Hepatocyte (in vitro differentiated cells): ENCODE measurements around the gene GOLT1B. TPM values are rescaled to one million over a fixed set of nuclear protein-coding genes. Genes with fewer than 3 reads are reported as not detected.

ENCODE experiments used
- DNase-seq: peaks from one replicate; pipeline ENCODE4 v3.0.0-alpha.2; 2016; ENCODE audit warnings: low spot score
- H2AFZ ChIP-seq: fragments of 200-600 bp; sonication (generic); 2 replicates; pipeline ENCODE4 v1.6.0; 2016; ENCODE audit warnings: antibody characterized with exemption, mild to moderate bottlenecking
- H3K27ac ChIP-seq: fragments of 200-600 bp; sonication (generic); 2 replicates; pipeline ENCODE4 v1.5.1; 2016; ENCODE audit warnings: mild to moderate bottlenecking
- H3K27me3 ChIP-seq: fragments of 200-600 bp; sonication (generic); 2 replicates; pipeline ENCODE4 v1.6.1; 2016
- H3K36me3 ChIP-seq: fragments of 200-600 bp; sonication (generic); replicated peaks from 2 replicates; pipeline ENCODE4 v1.5.1; 2016; ENCODE audit warnings: low read depth; ENCODE audit not compliant: insufficient read depth
- H3K4me1 ChIP-seq: fragments of 200-600 bp; sonication (generic); 2 replicates; pipeline ENCODE4 v1.5.1; 2016; ENCODE audit warnings: mild to moderate bottlenecking, moderate library complexity; ENCODE audit not compliant: insufficient read depth
- H3K4me2 ChIP-seq: fragments of 200-600 bp; sonication (generic); 2 replicates; pipeline ENCODE4 v1.6.0; 2016
- H3K4me3 ChIP-seq: fragments of 200-600 bp; sonication (generic); 2 replicates; pipeline ENCODE4 v1.5.1; 2016; ENCODE audit warnings: mild to moderate bottlenecking
- H3K79me2 ChIP-seq: fragments of 200-600 bp; sonication (generic); 2 replicates; pipeline ENCODE4 v1.6.0; 2017; ENCODE audit warnings: mild to moderate bottlenecking
- H3K9me2 ChIP-seq: fragments of 200-600 bp; sonication (generic); replicated peaks from 2 replicates; pipeline ENCODE4 v1.6.0; 2017; ENCODE audit warnings: mild to moderate bottlenecking; ENCODE audit not compliant: insufficient read depth
- H3K9me3 ChIP-seq: fragments of 200-600 bp; sonication (generic); 2 replicates; pipeline ENCODE4 v1.5.1; 2016; ENCODE audit warnings: low read depth, mild to moderate bottlenecking
- H4K20me1 ChIP-seq: fragments of 200-600 bp; sonication (generic); 2 replicates; pipeline ENCODE4 v1.6.0; 2016; ENCODE audit warnings: mild to moderate bottlenecking; ENCODE audit not compliant: insufficient read depth, poor library complexity, severe bottlenecking
- CTCF ChIP-seq: fragments of 200-600 bp; sonication (generic); IDR thresholded peaks from 2 replicates; pipeline ENCODE4 v1.5.1; 2016; ENCODE audit warnings: antibody characterized with exemption, mild to moderate bottlenecking; ENCODE audit not compliant: poor library complexity
- EZH2 ChIP-seq: fragments of 200-600 bp; sonication (generic); IDR thresholded peaks from 2 replicates; pipeline ENCODE4 v1.6.1; 2016; ENCODE audit warnings: antibody characterized with exemption, mild to moderate bottlenecking, borderline replicate concordance
- EZH2phosphoT487 ChIP-seq: fragments of 200-600 bp; sonication (generic); IDR thresholded peaks from one replicate; pipeline ENCODE4 v1.6.1; 2018; ENCODE audit warnings: antibody characterized with exemption, mild to moderate bottlenecking, low read depth, moderate library complexity; ENCODE audit not compliant: unreplicated experiment, severe bottlenecking
- WGBS: methylation state at CpG from one replicate; pipeline ENCODE4 v1.1.6; 2016; ENCODE audit warnings: low lambda C conversion rate; ENCODE audit errors: missing lambda C conversion rate; 5-methylcytosine and 5-hydroxymethylcytosine counted together
- polyA plus RNA-seq: library from polyadenylated mRNA; unstranded; fragments of >200 nt; fragmentation: Nextera tagmentation; extraction: Ambion mirVana; gene quantifications from 2 replicates; pipeline ENCODE4 v1.2.1, GENCODE V29; 2016
- total RNA-seq: library from RNA; depleted of rRNA; stranded (reverse); fragments of >200 nt; gene quantifications from 2 replicates; pipeline ENCODE4 v1.2.3, GENCODE V29; 2014

The GOLT1B gene
- total and polyA plus RNA-seq, 2 experiments from 2014 or later: 41.2 to 60.8 TPM

GRCh38 chr12:21502164-21502496 is 541 bp downstream of the GOLT1B start:
- H3K36me3 ChIP-seq: no peaks in the 10 kb centered on the region
- peak overlapping the region; percentile 83 for H3K4me2 ChIP-seq
- peaks cover 15% of the 10 kb centered on the region for H3K4me1 ChIP-seq
- H3K9me2 ChIP-seq: no peaks in the 10 kb centered on the region
- H2AFZ ChIP-seq: peak overlapping the region; percentile 54
- no peak for TF ChIP-seq EZH2phosphoT487
- peak overlapping the region; percentile 61 for H3K4me3 ChIP-seq
- peak; percentile 45 for DNase-seq
- H3K9me3 ChIP-seq: no peaks in the 10 kb centered on the region
- H4K20me1 ChIP-seq: peaks cover 13% of the 10 kb centered on the region
- no peaks in the 10 kb centered on the region for H3K27me3 ChIP-seq
- H3K27ac ChIP-seq: peak overlapping the region; percentile 89
- peaks cover 70% of the 10 kb centered on the region for H3K79me2 ChIP-seq
- WGBS: 2% methylated on average over 14 of the region's 14 CpGs

GRCh38 chr12:21502872-21503271 is 1.3 kb downstream of the GOLT1B start:
- TF ChIP-seq EZH2phosphoT487: no peak
- no peak for TF ChIP-seq CTCF
- TF ChIP-seq EZH2: no peak
- peak overlapping the region; percentile 83 for H3K4me2 ChIP-seq

GRCh38 chr12:21505888-21506287 is 4.3 kb downstream of the GOLT1B start:
- no peak overlapping the region for H3K27ac ChIP-seq
- H3K27me3 ChIP-seq: no peaks in the 10 kb centered on the region
- no peaks in the 10 kb centered on the region for H3K9me3 ChIP-seq
- H3K36me3 ChIP-seq: no peaks in the 10 kb centered on the region
- H4K20me1 ChIP-seq: peaks cover 13% of the 10 kb centered on the region
- no peak overlapping the region for H3K4me3 ChIP-seq
- no peak overlapping the region for H3K4me2 ChIP-seq
- WGBS: 86% methylated on average over 2 of the region's 2 CpGs
- peaks cover 8% of the 10 kb centered on the region for H3K4me1 ChIP-seq
- peaks cover 66% of the 10 kb centered on the region for H3K79me2 ChIP-seq
- no peak for TF ChIP-seq CTCF
- TF ChIP-seq EZH2: no peak
- TF ChIP-seq EZH2phosphoT487: no peak
- no peak for DNase-seq
- no peaks in the 10 kb centered on the region for H3K9me2 ChIP-seq
- no peak overlapping the region for H2AFZ ChIP-seq

More at GRCh38 chr12:21502872-21503271, 1.3 kb downstream of the GOLT1B start:
- H3K27ac ChIP-seq: no peak overlapping the region
- peaks cover 15% of the 10 kb centered on the region for H3K4me1 ChIP-seq
- no peaks in the 10 kb centered on the region for H3K36me3 ChIP-seq
- H3K79me2 ChIP-seq: peaks cover 76% of the 10 kb centered on the region
- no peaks in the 10 kb centered on the region for H3K9me2 ChIP-seq
- 83% methylated on average over 1 of the region's 1 CpG for WGBS
- no peak overlapping the region for H2AFZ ChIP-seq
- no peaks in the 10 kb centered on the region for H3K9me3 ChIP-seq
- peak overlapping the region; percentile 61 for H3K4me3 ChIP-seq
- no peak for DNase-seq
- H4K20me1 ChIP-seq: peaks cover 13% of the 10 kb centered on the region
- H3K27me3 ChIP-seq: no peaks in the 10 kb centered on the region

- H3K4me1 ChIP-seq: peaks cover 3% of the 10 kb centered on the region
- WGBS: 90% methylated on average over 2 of the region's 2 CpGs
- H3K4me3 ChIP-seq: no peak overlapping the region
- H3K27me3 ChIP-seq: no peaks in the 10 kb centered on the region
- H3K4me2 ChIP-seq: no peak overlapping the region
- no peaks in the 10 kb centered on the region for H3K36me3 ChIP-seq
- no peaks in the 10 kb centered on the region for H3K9me2 ChIP-seq
- no peak overlapping the region for H3K27ac ChIP-seq
- no peaks in the 10 kb centered on the region for H3K9me3 ChIP-seq
- no peak for DNase-seq
- no peak overlapping the region for H2AFZ ChIP-seq
- H4K20me1 ChIP-seq: peaks cover 13% of the 10 kb centered on the region
- peaks cover 57% of the 10 kb centered on the region for H3K79me2 ChIP-seq
- TF ChIP-seq EZH2: no peak
- TF ChIP-seq EZH2phosphoT487: no peak
- TF ChIP-seq CTCF: no peak
Observed at GRCh38 chr12:21507849-21508248, 6.3 kb downstream of the GOLT1B start.
